ENCODE data around the gene CWF19L1. TPM values are rescaled to one million over a fixed set of nuclear protein-coding genes. Genes with fewer than 3 reads are reported as not detected.

Gene CWF19L1
- 19.2 to 24.1 TPM (median 19.8 TPM) in 5 replicates for total RNA-seq (2022; extraction: Qiagen RNA extraction)

DNA sequence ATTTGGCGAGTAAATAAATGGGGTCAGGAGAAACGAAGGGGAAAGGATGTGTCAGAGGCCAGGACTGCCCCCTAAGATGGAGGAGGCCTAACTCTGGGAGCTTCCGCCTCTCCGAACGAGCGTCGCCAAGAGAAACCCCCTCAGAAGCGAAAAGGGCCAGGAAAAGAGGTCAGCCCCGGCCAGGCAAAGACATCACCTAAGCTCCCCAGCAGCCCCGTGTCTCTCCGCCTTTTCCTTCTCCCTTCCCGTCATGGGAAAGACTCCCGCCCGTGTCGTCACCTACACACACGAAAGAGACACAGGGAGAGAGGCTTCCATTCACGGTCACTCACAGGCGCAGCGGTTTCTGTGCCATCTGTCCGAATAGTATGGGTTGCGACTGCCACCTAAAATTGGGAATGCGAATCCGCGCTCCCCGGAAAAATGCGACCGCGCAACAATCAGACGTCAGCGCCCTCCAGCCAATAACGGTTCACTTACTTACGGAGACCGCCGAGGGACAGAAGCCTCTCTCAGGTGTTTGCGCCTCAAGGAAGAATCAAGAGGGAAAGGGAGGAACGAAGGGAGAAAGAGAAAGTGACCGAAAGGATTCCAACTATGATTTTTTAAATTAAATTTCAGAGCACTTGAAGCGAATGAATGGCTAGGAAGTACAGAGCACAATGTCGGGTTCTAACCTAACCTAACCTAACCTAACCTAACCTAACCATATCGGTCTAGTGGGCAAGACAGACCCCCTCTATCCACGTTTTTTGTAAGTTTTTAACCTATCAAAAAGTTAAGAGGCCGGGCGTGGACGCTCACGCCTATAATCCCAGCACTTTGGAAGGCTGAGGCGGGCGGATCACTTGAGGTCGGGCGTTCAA is at the start of gene CWF19L1:
TSS of gene CWF19L1 (minus strand) at position 400 of the 866 bp plus-strand sequence. CDS start at position 355, 45 bp downstream.

DNA sequence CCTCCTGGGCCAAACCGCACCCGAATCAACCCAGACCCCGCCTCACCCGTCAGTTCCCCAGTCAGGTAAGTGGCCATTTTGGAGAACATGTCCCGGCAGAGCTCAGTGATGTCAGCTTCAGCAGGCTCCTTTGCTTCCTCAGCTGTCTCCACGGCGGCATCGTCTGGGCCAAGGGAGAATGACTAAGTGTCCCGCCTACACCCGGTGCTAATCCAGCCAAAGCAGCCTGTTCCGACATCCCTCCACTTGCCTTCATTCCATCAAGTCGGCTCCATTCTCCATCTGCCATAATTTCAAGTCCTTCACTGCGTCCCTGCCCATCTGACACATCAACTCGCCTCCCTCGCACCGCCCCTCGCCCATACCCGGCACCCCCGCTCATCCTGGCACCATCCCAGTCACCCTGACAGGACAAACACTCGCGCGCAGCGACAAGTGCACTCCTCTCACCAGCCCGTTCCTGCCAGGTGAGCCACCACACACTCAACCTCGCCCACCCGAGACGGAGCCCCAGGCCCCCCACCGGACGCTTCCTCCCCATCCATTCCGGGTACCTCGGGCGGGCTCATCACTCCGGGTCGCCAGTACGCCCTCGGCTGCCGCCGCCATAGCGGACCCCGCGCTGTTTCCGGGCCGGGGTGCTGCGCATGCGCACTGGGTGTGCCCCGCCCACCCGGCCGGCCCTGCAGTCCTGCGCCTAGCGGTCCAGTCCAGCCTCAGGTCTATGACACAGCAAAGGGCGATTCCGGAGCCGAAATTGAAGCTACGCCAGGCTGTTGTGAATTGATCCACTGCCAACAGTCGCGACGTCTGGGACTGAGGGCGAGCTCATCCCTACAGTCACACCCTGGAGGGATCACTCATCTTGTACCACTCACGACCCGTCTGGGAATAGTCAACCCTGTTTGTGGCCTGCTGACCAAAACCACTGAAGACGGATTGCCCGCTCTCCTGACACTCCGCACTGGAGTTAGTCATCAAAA is 18.9 kb upstream of the CWF19L1 start, which contains the start of gene BLOC1S2:
TSS of gene BLOC1S2 (minus strand) at position 630 of the 983 bp plus-strand sequence. CDS start at position 609, 21 bp downstream.

DNA sequence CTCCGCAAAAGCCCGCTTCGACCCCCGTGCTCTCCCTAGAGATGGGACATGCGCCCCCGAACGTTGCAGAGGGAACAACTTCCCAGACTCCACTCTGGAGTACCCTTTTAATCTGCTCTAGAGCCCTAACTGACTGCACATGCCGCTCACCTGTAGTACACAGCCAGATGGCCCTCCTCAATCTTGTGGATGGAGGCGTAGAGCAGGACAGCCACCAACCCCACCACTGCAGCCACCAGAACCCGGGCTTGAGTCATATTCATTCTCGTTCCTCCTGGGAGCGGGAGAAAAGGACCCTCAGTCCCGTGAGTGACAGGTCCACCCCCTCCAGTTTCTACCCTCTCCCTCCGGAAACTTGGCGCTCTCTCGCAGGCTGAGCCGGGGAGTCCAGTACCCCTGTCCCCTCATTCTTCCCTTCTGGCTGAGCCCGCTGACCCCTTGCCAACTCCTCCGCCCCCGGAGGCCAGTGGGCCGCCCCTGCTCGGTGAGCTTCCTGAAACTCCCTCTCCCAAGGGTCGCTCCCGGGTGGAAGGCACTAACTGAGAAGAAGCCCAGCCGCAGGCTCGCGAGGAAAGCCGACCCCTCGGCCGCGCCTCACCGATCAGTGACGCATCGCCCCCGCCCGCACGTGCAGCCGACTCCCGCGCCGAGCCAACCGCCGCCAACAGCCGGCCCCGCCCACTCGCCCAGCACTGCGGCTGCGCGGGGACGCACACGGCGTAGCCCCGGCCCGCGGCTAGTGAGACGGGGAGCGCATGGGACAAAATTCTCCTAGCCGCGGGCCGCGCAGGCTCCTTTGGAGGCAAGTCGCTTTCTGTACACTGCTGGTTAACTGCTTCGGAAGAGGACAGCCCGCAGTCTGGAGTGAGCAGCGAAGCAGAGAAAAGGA is 81.8 kb downstream of the CWF19L1 start, which contains the start of gene ERLIN1:
TSS of gene ERLIN1 (minus strand) at position 666 of the 889 bp plus-strand sequence. CDS start at position 263, 403 bp downstream.

Other genes with a start within 250 kb of the CWF19L1 start
- gene CPN1, start 185.8 kb downstream of the CWF19L1 start, total RNA-seq (2022; extraction: Qiagen RNA extraction): 0.22 to 0.37 TPM (median 0.34 TPM) in 5 replicates
- 43.8 to 71.1 TPM (median 49.5 TPM) in 5 replicates for gene ERLIN1, start 81.6 kb downstream of the CWF19L1 start, total RNA-seq (2022; extraction: Qiagen RNA extraction)
- gene CHUK, start 38.0 kb downstream of the CWF19L1 start, total RNA-seq (2022; extraction: Qiagen RNA extraction): 17.8 to 24.2 TPM (median 19.8 TPM) in 5 replicates
- 88.7 to 104 TPM (median 95.5 TPM) in 5 replicates for gene BLOC1S2, start 19.0 kb upstream of the CWF19L1 start, total RNA-seq (2022; extraction: Qiagen RNA extraction)
- 0.06 to 0.33 TPM (median 0.16 TPM) in 4 of 5 replicates, not detected in the other for gene PKD2L1, start 62.6 kb upstream of the CWF19L1 start, total RNA-seq (2022; extraction: Qiagen RNA extraction)
- 126 to 180 TPM (median 155 TPM) in 5 replicates for gene SCD, start 79.6 kb upstream of the CWF19L1 start, total RNA-seq (2022; extraction: Qiagen RNA extraction)
- gene WNT8B, start 195.4 kb upstream of the CWF19L1 start, total RNA-seq (2022; extraction: Qiagen RNA extraction): 0.03 TPM in 1 of 5 replicates, not detected in the others